Measurements from ENCODE around the gene XXYLT1.
"Not testable (repeated sequence)": the region's sequence is repeated elsewhere in the genome, so short reads cannot be mapped to it uniquely, and the experiment has no call there.

Gene XXYLT1

GRCh38 chr3:195250473-195251251, 20.3 kb downstream of the XXYLT1 start:
- DNase-seq, result no peak

DNA sequence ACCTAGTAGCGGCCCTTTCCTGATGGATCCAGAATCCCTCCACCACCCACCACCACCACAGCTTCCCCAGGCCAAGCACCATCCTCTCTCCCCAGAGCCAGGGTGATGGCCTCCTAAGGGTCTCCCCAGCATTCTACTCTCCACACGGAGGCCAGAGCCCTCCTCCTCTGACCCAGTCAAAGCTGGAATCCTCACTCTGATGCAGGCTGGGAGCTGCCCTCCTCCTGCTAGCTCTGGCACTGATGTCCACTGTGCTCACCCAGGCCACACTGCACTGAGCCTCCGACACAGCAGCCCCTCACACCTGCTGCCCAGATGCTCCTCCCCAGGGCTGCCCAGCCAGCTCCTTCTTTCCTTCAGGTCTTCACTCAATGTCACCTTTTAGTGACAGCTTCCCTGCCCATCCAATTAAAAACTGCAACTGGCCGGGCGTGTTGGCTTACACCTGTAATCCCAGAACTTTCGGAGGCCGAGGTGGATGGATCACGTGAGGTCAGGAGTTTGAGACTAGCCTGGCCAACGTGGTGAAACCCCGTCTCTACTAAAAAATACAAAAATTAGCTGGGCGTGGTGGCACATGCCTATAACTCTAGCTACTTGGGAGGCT, 21.0 kb downstream of the XXYLT1 start:
- no peak for DNase-seq

GRCh38 chr3:195249057-195249770, 21.7 kb downstream of the XXYLT1 start:
- no peak for DNase-seq

DNA sequence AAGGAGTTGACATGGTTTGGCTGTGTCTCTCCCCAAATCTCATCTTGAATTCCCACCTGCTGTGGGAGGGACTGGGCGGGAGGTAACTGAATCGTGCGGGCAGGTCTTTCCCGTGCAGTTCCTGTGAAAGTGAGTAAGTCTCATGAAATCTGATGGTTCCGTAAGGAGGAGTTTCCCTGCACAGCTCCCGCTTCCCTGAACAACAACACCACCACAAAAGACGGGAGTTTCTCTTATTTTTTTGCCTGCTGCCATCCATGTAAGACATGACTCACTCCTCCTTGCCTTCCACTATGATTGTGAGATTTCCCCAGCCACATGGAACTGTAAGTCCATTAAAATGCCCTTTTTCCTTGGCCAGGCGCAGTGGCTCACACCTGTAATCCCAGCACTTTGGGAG, 22.7 kb downstream of the XXYLT1 start:
- DNase-seq, result peak; percentile 13

DNA sequence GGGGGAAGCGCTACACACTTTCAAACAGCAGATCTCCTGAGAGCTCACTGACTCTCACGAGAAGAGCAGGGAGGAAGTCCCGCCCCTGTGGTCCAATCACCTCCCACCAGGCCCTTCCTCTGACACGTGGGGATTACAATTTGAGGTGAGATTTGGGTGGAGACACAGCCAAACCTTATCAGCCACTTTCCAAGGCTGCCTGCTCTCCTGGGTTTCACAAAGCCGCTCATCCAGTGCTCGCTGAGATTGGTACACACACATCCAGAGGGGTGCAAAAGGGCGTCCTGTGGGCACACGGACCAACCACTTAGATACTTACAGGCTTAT, 23.1 kb downstream of the XXYLT1 start:
- DNase-seq, result no peak

- no peak for DNase-seq
Observed at GRCh38 chr3:195247086-195247862, 23.7 kb downstream of the XXYLT1 start.

DNA sequence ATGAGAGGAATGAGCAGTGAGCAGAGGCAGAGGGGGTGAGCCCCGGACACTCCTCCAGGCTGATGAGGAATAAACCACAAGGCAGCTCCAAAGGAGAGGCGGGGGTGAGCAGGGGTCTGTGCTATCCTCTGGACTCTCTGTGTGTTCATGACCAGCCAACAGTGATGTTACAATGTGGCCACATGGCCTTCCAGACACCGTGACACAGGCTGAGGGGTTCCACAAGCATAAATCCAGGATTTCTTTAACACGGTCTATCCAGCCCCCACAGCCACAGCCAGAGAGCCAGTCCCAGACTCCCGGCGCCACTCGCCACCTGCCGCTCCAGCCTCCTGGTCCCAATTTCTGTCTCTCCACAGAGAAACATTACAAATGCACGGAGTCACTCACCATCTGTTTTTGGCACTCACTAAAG, 24.4 kb downstream of the XXYLT1 start:
- DNase-seq, result peak; percentile 44

DNA sequence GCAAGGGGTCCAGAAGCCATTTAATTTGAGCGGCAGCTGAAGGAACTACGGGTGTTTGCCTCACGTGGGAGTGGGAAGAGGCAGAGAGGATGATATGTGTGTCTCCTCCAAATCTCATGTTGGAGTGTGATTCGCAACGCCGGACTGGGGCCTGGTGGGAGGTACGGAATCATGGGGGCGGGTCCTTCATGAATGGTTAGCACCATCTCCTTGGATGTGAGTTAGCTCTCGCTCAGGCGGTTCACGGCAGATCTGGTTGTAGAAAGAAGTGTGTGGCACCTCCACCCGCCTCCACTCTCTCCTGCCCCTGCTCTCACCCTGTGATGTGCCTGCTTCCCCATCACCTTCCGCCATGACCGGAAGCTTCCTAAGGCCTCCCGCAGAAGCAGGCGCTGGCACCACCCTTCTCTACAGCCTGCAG, 25.4 kb downstream of the XXYLT1 start:
- no peak for DNase-seq

DNA sequence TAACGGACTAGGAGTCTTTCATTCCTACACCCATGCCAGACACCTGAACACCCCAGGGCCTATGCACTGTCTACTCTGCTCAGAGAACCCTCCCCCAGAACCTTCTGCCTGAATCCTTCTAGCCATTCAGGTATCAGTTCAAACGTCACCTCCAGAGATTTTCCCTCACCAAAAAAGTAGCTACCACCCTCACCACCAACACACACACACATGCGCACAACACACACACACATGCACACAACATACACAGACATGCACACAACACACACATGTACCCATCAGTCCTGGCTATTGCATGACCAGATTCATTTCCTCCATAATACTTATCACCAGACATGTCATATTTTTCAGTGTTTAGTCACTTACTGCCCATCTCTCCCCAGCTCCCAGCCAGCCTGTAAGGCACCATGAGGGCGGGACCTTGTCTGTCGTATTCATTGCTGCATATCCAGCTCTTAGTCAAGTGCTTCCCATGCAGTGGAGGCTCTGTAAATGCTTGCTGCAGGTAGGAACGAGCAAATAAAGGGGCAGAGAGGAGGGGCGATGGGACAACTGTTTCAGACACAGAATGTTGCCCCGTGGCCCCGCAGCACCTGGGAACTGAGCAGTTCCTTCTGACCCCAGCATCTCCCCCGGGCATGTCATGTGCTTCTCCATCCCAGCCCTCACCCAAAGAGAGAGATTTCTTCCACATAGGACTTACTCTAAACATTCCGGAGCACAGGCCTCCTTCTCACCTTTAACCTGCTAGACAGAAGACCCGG, 29.2 kb downstream of the XXYLT1 start:
- DNase-seq, result peak; percentile 36

GRCh38 chr3:195240939-195241338, 30.0 kb downstream of the XXYLT1 start:
- DNase-seq, result no peak

DNA sequence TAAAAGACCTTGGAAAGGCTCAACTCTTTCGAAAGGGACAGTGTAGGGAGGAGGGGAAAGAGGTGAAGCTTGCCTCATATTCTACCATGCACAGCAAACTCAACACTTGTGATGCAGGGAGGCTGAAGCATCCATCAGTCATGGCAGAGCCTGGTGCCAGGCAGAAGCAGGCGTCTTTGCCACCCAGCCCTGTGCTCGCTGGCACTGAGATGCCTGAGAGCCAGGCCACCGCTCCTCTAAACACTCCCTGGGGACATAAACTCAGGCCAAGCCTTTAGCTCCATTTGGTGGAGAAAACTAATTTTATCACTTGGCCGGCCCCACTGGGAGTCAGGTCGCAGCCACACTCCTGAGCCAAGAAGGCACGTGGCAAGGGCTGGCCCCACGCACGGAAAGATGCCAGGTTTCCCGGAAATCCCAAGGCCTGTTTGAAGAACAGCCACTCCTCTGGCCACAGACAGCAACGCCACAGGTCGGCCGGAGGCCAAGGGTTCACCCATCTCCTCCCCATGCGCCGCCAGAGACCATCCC, 30.7 kb downstream of the XXYLT1 start:
- DNase-seq, result no peak

GRCh38 chr3:195239121-195239520, 31.8 kb downstream of the XXYLT1 start:
- no peak for DNase-seq

- peak; percentile 50 for DNase-seq
Observed at GRCh38 chr3:195238586-195239118, 32.3 kb downstream of the XXYLT1 start.

DNA sequence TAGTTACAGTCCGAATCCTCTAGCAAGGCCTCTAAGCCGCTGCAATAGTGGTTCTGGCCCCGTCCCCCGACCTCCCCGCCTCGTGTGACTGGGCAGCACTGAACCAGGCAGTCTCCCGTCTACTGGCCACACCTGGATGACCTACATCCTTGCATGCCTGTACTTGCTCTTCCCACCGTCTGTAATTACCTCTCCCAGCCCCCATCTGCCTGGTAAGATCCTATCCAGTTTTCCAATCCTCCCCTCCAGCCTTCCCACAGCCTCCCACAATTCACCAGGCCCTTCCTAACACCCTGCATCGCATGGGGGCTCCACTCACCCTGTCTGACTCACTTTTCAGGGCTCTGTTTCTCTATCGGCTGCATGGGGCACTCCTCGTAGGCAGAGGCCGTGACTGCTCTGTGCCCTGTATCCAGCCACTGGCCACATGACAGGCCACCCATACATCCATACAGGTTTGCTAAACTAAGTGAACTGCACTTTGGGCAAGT, 32.8 kb downstream of the XXYLT1 start:
- peak; percentile 13 for DNase-seq

GRCh38 chr3:195236801-195237570, 34.0 kb downstream of the XXYLT1 start:
- DNase-seq, result no peak

GRCh38 chr3:195236076-195236798, 34.7 kb downstream of the XXYLT1 start:
- DNase-seq, result no peak

DNA sequence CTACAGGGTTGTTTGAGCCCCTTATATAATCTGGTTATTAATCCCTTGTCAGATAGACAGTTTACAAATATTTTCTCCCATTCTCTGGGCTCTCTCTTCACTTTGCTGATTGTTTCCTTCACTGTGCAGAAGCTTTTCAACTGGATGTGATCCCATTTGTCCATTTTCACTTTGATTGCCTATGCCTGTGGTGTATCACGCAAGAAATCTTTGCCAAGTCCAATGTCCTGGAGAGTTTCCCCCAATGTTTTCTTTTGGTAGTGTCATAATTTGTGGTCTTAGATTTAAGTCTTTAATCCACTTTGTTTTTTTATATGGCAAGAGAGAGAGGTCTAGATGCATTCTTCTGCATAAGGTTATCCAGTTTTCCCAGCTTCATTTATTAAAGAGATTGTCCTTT, 40.7 kb downstream of the XXYLT1 start:
- no peak for DNase-seq

- DNase-seq, result not testable (repeated sequence)
Observed at GRCh38 chr3:195228886-195229285, 42.1 kb downstream of the XXYLT1 start.

GRCh38 chr3:195227871-195228270, 43.1 kb downstream of the XXYLT1 start:
- DNase-seq, result no peak

DNA sequence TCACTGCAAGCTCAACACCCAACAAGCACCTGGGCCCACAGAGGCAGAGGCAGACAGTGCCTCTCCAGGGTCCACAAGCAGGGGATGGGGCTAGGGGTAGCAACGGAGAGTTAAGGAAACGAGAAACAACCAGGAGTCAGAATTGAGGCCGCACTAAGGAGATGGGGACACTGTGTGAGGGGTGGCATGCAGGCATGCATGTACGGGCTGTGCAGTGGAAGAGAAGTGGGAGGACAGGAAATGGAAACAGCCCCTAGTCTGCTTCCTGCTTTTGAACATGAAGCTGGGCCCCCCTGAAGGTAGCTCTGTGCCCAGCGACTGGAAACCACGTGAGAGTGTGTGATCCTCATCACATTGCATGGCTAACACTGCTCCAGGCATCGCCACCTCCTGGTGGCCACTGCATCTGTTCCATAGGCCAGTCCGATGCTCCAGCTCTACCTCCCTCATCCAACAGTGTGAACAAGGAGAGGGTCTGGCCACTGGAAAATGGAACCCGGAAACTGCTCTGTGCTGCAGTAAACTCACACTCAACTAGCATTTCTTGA, 44.0 kb downstream of the XXYLT1 start:
- no peak for DNase-seq
